Breast epithelium (tissue), 3 donors: ENCODE results near the gene CACNA2D3.

Source experiments
- POLR2A ChIP-seq: fragments of 450-650 bp; IDR thresholded peaks from one replicate; pipeline ENCODE4 v1.6.1; 2016; ENCODE audit warnings: antibody characterized with exemption, mild to moderate bottlenecking, moderate library complexity
- POLR2AphosphoS5 ChIP-seq, 3 donors: sonication (generic); formaldehyde crosslinking; IDR thresholded peaks; one replicate each; pipeline ENCODE4 v1.6.1; 2017; ENCODE audit warnings: antibody characterized with exemption in 3 of 3
- TF ChIP-seq, protein P1 (sequence below), 3 donors: fragments of 450-650 bp; IDR thresholded peaks; one replicate each; pipeline ENCODE4 v1.5.1; 2016 to 2017; ENCODE audit warnings: antibody characterized with exemption in 3 of 3, mild to moderate bottlenecking in 3 of 3, moderate library complexity in 3 of 3

DNA sequence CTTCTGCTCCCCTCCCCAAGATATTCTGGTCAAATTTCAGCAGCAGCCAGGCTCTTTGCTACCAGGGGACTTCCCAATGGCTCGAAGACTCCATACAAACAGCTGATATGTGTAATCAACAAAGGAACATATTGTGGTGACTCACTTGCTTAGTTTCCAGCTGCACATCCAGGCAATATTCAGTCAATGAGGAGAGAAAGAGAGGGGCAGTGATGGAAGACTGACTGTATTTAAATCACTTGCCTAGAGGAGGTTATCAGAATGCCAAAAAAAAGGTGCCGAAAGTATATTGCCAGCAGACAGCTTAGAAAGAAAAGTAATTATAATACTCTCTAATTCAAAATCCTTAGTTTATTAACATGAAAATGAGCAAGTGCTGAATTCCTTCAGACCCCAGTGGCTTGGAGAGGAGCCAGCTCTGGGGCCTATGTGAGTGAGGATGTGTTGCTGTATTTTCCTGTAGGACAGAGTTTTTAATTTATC is 569.0 kb downstream of the CACNA2D3 start:
- TF ChIP-seq, protein P1, sequence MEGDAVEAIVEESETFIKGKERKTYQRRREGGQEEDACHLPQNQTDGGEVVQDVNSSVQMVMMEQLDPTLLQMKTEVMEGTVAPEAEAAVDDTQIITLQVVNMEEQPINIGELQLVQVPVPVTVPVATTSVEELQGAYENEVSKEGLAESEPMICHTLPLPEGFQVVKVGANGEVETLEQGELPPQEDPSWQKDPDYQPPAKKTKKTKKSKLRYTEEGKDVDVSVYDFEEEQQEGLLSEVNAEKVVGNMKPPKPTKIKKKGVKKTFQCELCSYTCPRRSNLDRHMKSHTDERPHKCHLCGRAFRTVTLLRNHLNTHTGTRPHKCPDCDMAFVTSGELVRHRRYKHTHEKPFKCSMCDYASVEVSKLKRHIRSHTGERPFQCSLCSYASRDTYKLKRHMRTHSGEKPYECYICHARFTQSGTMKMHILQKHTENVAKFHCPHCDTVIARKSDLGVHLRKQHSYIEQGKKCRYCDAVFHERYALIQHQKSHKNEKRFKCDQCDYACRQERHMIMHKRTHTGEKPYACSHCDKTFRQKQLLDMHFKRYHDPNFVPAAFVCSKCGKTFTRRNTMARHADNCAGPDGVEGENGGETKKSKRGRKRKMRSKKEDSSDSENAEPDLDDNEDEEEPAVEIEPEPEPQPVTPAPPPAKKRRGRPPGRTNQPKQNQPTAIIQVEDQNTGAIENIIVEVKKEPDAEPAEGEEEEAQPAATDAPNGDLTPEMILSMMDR (IDR thresholded peaks at IDR 0.05), result no peak
- TF ChIP-seq POLR2A (no peak), POLR2AphosphoS5 (IDR thresholded peaks at IDR 0.05) (no peak)
